GM06990 (cell line): Measurements from ENCODE around the gene OTOP3.

Experiments
- DNase-seq: peaks from one replicate; pipeline ENCODE4 v3.0.0-alpha.2; 2011; ENCODE audit not compliant: insufficient read length; ENCODE audit errors: extremely low read depth
- H3K27me3 ChIP-seq: replicated peaks from 2 replicates; pipeline ENCODE4 v1.6.0; 2011; ENCODE audit warnings: low read length; ENCODE audit not compliant: control insufficient read depth, insufficient read depth
- H3K36me3 ChIP-seq: 2 replicates; pipeline ENCODE4 v1.5.1; 2011; ENCODE audit warnings: low read length; ENCODE audit not compliant: control insufficient read depth, insufficient read depth
- H3K4me3 ChIP-seq: replicated peaks from 2 replicates; pipeline ENCODE4 v1.5.1; 2011; ENCODE audit warnings: low read depth, mild to moderate bottlenecking, control low read depth, low read length
- CTCF ChIP-seq: IDR thresholded peaks from 2 replicates; pipeline ENCODE4 v1.5.1; 2011; ENCODE audit warnings: low read length, control low read depth, mild to moderate bottlenecking, inconsistent platforms; ENCODE audit not compliant: insufficient read depth, poor library complexity, severe bottlenecking

The OTOP3 gene

GRCh38 chr17:74939534-74939933, 3.8 kb downstream of the OTOP3 start:
- TF ChIP-seq CTCF: no peak
- Histone ChIP-seq H3K36me3 (no peaks in the 10 kb centered on the region), H3K27me3 (no peaks in the 10 kb centered on the region; the same call in 1 of the 2 replicates), H3K4me3 (no peak overlapping the region)
- DNase-seq: no peak

GRCh38 chr17:74941128-74941725, 5.5 kb downstream of the OTOP3 start:
- H3K27me3 ChIP-seq: no peaks in the 10 kb centered on the region

GRCh38 chr17:74943808-74944522, 8.3 kb downstream of the OTOP3 start:
- Histone ChIP-seq H3K27me3 (no peaks in the 10 kb centered on the region), H3K4me3 (no peak overlapping the region), H3K36me3 (no peaks in the 10 kb centered on the region)
- TF ChIP-seq CTCF: no peak
- DNase-seq: no peak

More at GRCh38 chr17:74941128-74941725, 5.5 kb downstream of the OTOP3 start:
- no peak for TF ChIP-seq CTCF
- Histone ChIP-seq H3K4me3 (no peak overlapping the region), H3K36me3 (no peaks in the 10 kb centered on the region)
- DNase-seq: no peak

DNA sequence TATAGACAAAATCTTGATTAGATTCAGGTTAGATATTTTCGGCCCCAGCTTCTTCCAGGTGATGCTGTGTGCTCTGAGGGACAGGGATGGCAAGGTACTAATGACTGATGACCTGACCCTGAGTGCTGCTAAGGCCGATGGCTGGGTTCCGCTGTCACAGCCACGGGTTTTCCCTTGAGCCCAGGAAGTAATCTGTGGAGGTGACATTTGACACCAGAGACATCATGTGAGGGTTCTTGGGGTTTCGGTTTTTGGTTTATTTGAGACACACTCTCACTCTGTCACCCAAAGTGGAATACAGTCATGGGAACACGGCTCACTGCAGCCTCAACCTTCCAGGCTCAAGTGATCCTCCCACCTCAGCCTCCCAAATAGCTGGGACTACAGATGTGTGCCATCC, 9.8 kb downstream of the OTOP3 start:
- no peak for TF ChIP-seq CTCF
- DNase-seq: peak; percentile 49
- Histone ChIP-seq H3K4me3 (no peak overlapping the region), H3K36me3 (no peaks in the 10 kb centered on the region), H3K27me3 (no peaks in the 10 kb centered on the region)

- no peaks in the 10 kb centered on the region for H3K27me3 ChIP-seq
- no peak for DNase-seq
- TF ChIP-seq CTCF: no peak
These were observed 10.9 kb downstream of the OTOP3 start for GRCh38 chr17:74946641-74947040.

More at GRCh38 chr17:74946641-74947040, 10.9 kb downstream of the OTOP3 start:
- H3K4me3 ChIP-seq: no peak overlapping the region
- H3K36me3 ChIP-seq: no peaks in the 10 kb centered on the region
